HEK293 (cell line): ENCODE measurements around the gene HIPK1.

Experiments used
- CTCF ChIA-PET: fragments of 350-600 bp; formaldehyde crosslinking; extraction: SDS; loops from one replicate; lab custom pipeline; 2021; ENCODE audit warnings: antibody characterized with exemption; lab: Yijun Ruan, JAX
- POLR2A ChIA-PET: fragments of 300-600 bp; formaldehyde crosslinking; extraction: SDS; loops from one replicate; lab custom pipeline; 2020; ENCODE audit warnings: antibody characterized with exemption, inconsistent platforms; lab: Yijun Ruan, JAX
- H3K27ac ChIP-seq: fragments of 200-500 bp; sonication (Bioruptor generic); 2 replicates; pipeline ENCODE4 v1.5.1; 2014; ENCODE audit warnings: low read depth, low read length, control low read depth, inconsistent platforms; ENCODE audit errors: extremely low read depth
- H3K36me3 ChIP-seq, 2 experiments: fragments of 200-500 bp in 1 of 2; sonication (Bioruptor generic) in 1 of 2; 1 replicate in 1 of 2; 2 replicates in 1 of 2; pipeline ENCODE4 v1.5.1; 2014 to 2017; ENCODE audit warnings: inconsistent platforms in 2 of 2, low read length in 2 of 2; ENCODE audit not compliant: control insufficient read depth in 2 of 2, insufficient read depth in 1 of 2
- H3K4me1 ChIP-seq: fragments of 200-500 bp; sonication (Bioruptor generic); 2 replicates; pipeline ENCODE4 v1.5.1; 2014; ENCODE audit warnings: mild to moderate bottlenecking, low read length, inconsistent platforms; ENCODE audit not compliant: control insufficient read depth, insufficient read depth
- H3K4me3 ChIP-seq: 2 replicates; pipeline ENCODE4 v1.5.1; 2011; ENCODE audit warnings: low read depth, mild to moderate bottlenecking, control low read depth, low read length, moderate library complexity
- H3K9me3 ChIP-seq: fragments of 200-500 bp; sonication (Bioruptor generic); 2 replicates; pipeline ENCODE4 v1.5.1; 2014; ENCODE audit warnings: low read depth, low read length, inconsistent platforms; ENCODE audit not compliant: control insufficient read depth, insufficient read depth
- ELK4 ChIP-seq: IDR thresholded peaks from 2 replicates; pipeline ENCODE4 v1.6.1; 2011; ENCODE audit warnings: mild to moderate bottlenecking, low read depth, low read length, borderline replicate concordance
- GLI4 ChIP-seq: fragments of 450-650 bp; formaldehyde crosslinking; IDR thresholded peaks from 2 replicates; pipeline ENCODE4 v1.5.1; 2016; ENCODE audit warnings: missing biosample characterization, missing genetic modification characterization
- OSR2 ChIP-seq: fragments of 450-650 bp; formaldehyde crosslinking; IDR thresholded peaks from 2 replicates; pipeline ENCODE4 v1.5.1; 2016; ENCODE audit warnings: missing biosample characterization, missing genetic modification characterization
- PBX3 ChIP-seq: sonication (generic); formaldehyde crosslinking; IDR thresholded peaks from 2 replicates; pipeline ENCODE4 v1.8.1; 2022; ENCODE audit warnings: mild to moderate bottlenecking, moderate library complexity, missing genetic modification reagents
- SALL2 ChIP-seq: fragments of 450-650 bp; formaldehyde crosslinking; IDR thresholded peaks from 2 replicates; pipeline ENCODE4 v1.5.0; 2017; ENCODE audit warnings: missing biosample characterization, mild to moderate bottlenecking, missing genetic modification characterization, borderline replicate concordance
- TCF7L2 ChIP-seq: IDR thresholded peaks from 2 replicates; pipeline ENCODE4 v1.6.1; 2011; ENCODE audit warnings: low read depth, mild to moderate bottlenecking, inconsistent platforms, low read length, moderate library complexity, borderline replicate concordance
- WT1 ChIP-seq: fragments of 450-650 bp; formaldehyde crosslinking; IDR thresholded peaks from 2 replicates; pipeline ENCODE4 v1.5.1; 2016; ENCODE audit warnings: missing biosample characterization, missing genetic modification characterization
- ZBTB21 ChIP-seq: fragments of 450-650 bp; formaldehyde crosslinking; IDR thresholded peaks from 2 replicates; pipeline ENCODE4 v1.5.1; 2017; ENCODE audit warnings: missing biosample characterization, missing genetic modification characterization
- ZBTB49 ChIP-seq: fragments of 450-650 bp; formaldehyde crosslinking; IDR thresholded peaks from 2 replicates; pipeline ENCODE4 v1.5.1; 2016; ENCODE audit warnings: missing biosample characterization, missing genetic modification characterization, low read depth
- ZNF140 ChIP-seq: fragments of 450-650 bp; formaldehyde crosslinking; IDR thresholded peaks from 2 replicates; pipeline ENCODE4 v1.5.1; 2016; ENCODE audit warnings: missing biosample characterization, missing genetic modification characterization
- ZNF214 ChIP-seq: fragments of 450-650 bp; formaldehyde crosslinking; IDR thresholded peaks from 2 replicates; pipeline ENCODE4 v1.5.1; 2017; ENCODE audit warnings: missing biosample characterization, mild to moderate bottlenecking, missing genetic modification characterization, borderline replicate concordance
- ZNF23 ChIP-seq: fragments of 450-650 bp; formaldehyde crosslinking; IDR thresholded peaks from 2 replicates; pipeline ENCODE4 v1.5.1; 2016; ENCODE audit warnings: missing biosample characterization, missing genetic modification characterization, borderline replicate concordance
- ZNF335 ChIP-seq: fragments of 450-650 bp; formaldehyde crosslinking; conservative IDR thresholded peaks from 2 replicates; pipeline ENCODE4 v1.5.1; 2016; ENCODE audit warnings: missing biosample characterization, missing genetic modification characterization
- ZNF501 ChIP-seq: fragments of 450-650 bp; formaldehyde crosslinking; IDR thresholded peaks from 2 replicates; pipeline ENCODE4 v1.5.1; 2016; ENCODE audit warnings: missing biosample characterization, missing genetic modification characterization
- ZNF514 ChIP-seq: fragments of 450-650 bp; formaldehyde crosslinking; IDR thresholded peaks from 2 replicates; pipeline ENCODE4 v1.5.1; 2016; ENCODE audit warnings: missing biosample characterization, missing genetic modification characterization
- ZNF600 ChIP-seq: fragments of 450-650 bp; formaldehyde crosslinking; IDR thresholded peaks from 2 replicates; pipeline ENCODE4 v1.5.1; 2016; ENCODE audit warnings: missing biosample characterization, missing genetic modification characterization
- ZNF621 ChIP-seq: fragments of 450-650 bp; formaldehyde crosslinking; IDR thresholded peaks from 2 replicates; pipeline ENCODE4 v1.5.1; 2017; ENCODE audit warnings: missing biosample characterization, missing genetic modification characterization
- ZNF623 ChIP-seq: fragments of 450-650 bp; formaldehyde crosslinking; IDR thresholded peaks from 2 replicates; pipeline ENCODE4 v1.5.1; 2016; ENCODE audit warnings: missing biosample characterization, missing genetic modification characterization
- ZNF792 ChIP-seq: fragments of 450-650 bp; formaldehyde crosslinking; IDR thresholded peaks from 2 replicates; pipeline ENCODE4 v1.5.1; 2016; ENCODE audit warnings: missing biosample characterization, missing genetic modification characterization
- ZSCAN16 ChIP-seq: fragments of 450-650 bp; formaldehyde crosslinking; IDR thresholded peaks from 2 replicates; pipeline ENCODE4 v1.5.1; 2016; ENCODE audit warnings: missing biosample characterization, missing genetic modification characterization
- ZSCAN4 ChIP-seq: fragments of 450-650 bp; formaldehyde crosslinking; IDR thresholded peaks from 2 replicates; pipeline ENCODE4 v1.5.1; 2017; ENCODE audit warnings: missing biosample characterization, missing genetic modification characterization

The HIPK1 gene

GRCh38 chr1:113946678-113947387, 17.7 kb downstream of the HIPK1 start:
- Histone ChIP-seq H3K27ac (no peak overlapping the region), H3K4me1 (peaks cover 19% of the 10 kb centered on the region; the same call in 1 of the 2 replicates)
- ChIA-PET CTCF (interaction anchor here (0.9 to 1.6 kb wide), 4 partner anchors 16 to 112 kb away, joined by 3 to 5 read pairs (median 4); partner anchors contain the start of gene OLFML3), POLR2A (interaction anchor here (0.5 to 1.4 kb wide), 3 partner anchors 16 to 187 kb away, joined by 3 to 6 read pairs (median 5); partner anchors contain the start of gene HIPK1)
- TF ChIP-seq PBX3 (no peak), WT1 (tag by site-specific recombination) (no peak), TCF7L2 (peak; percentile 68), ZNF600 (tag by site-specific recombination) (peak; percentile 75), ZNF214 (tag by site-specific recombination) (no peak), ZBTB21 (tag by site-specific recombination) (no peak), ZNF140 (tag by site-specific recombination) (no peak), SALL2 (no peak), ZNF792 (tag by site-specific recombination) (no peak), ZNF623 (no peak), ZNF501 (tag by site-specific recombination) (no peak), ZSCAN16 (tag by site-specific recombination) (no peak), ELK4 (no peak), GLI4 (tag by site-specific recombination) (no peak), ZBTB49 (tag by site-specific recombination) (no peak), ZNF335 (tag by site-specific recombination) (peak; percentile 38), ZNF621 (tag by site-specific recombination) (no peak), ZSCAN4 (tag by site-specific recombination) (no peak), ZNF23 (no peak), ZNF514 (tag by site-specific recombination) (no peak), OSR2 (tag by site-specific recombination) (peak; percentile 40; the same call in 1 of the 2 replicates)
- TF ChIP-seq, all 188 proteins: peak for 4
- no peak overlapping the region for H3K4me3 ChIP-seq
- H3K9me3 ChIP-seq, result no peaks in the 10 kb centered on the region
- H3K36me3 ChIP-seq, result peaks cover 18 to 19% of the 10 kb centered on the region in 2 experiments
